ENCODE results near the gene CCR8. TPM values are rescaled to one million over a fixed set of nuclear protein-coding genes. Genes with fewer than 3 reads are reported as not detected.

The CCR8 gene
- total RNA-seq, 1 donor from 2014 or later = not detected

- no peaks in the 10 kb centered on the region for H3K27me3 ChIP-seq
- Mint-ChIP-seq H3K27me3 (ENCODE audit: insufficient read depth, low read depth) (no peaks in the 10 kb centered on the region), H3K36me3 (no peaks in the 10 kb centered on the region), H3K9me3 (no peaks in the 10 kb centered on the region), H3K4me1 (no peaks in the 10 kb centered on the region), H3K27ac (no peak overlapping the region), H3K4me3 (no peak overlapping the region)
- no peaks in the 10 kb centered on the region for H3F3A ChIP-seq (ENCODE audit: low read depth)
- no peak for TF ChIP-seq EZH2 (IDR thresholded peaks at IDR 0.05)
- TF ChIP-seq EZH2phosphoT487 (IDR thresholded peaks at IDR 0.05) = no peak
- TF ChIP-seq, protein P1, sequence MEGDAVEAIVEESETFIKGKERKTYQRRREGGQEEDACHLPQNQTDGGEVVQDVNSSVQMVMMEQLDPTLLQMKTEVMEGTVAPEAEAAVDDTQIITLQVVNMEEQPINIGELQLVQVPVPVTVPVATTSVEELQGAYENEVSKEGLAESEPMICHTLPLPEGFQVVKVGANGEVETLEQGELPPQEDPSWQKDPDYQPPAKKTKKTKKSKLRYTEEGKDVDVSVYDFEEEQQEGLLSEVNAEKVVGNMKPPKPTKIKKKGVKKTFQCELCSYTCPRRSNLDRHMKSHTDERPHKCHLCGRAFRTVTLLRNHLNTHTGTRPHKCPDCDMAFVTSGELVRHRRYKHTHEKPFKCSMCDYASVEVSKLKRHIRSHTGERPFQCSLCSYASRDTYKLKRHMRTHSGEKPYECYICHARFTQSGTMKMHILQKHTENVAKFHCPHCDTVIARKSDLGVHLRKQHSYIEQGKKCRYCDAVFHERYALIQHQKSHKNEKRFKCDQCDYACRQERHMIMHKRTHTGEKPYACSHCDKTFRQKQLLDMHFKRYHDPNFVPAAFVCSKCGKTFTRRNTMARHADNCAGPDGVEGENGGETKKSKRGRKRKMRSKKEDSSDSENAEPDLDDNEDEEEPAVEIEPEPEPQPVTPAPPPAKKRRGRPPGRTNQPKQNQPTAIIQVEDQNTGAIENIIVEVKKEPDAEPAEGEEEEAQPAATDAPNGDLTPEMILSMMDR (IDR thresholded peaks at IDR 0.05) = no peak
- no peaks in the 10 kb centered on the region for H4K20me1 ChIP-seq (ENCODE audit: low read depth)
- no peak overlapping the region for H2AFZ ChIP-seq (replicated peaks)
- no peaks in the 10 kb centered on the region for H3K36me3 ChIP-seq
- no peaks in the 10 kb centered on the region for H3K9me3 ChIP-seq (ENCODE audit: low read depth)
- no peak overlapping the region for H3K4me2 ChIP-seq
- no peak for DNase-seq (ENCODE audit: low spot score)
- H3K4me1 ChIP-seq = no peaks in the 10 kb centered on the region
- no peaks in the 10 kb centered on the region for H3K79me2 ChIP-seq (ENCODE audit: low read depth)
- no peak overlapping the region for H3K4me3 ChIP-seq
- no peak overlapping the region for H3K27ac ChIP-seq
- no peak overlapping the region for H3K9ac ChIP-seq
Observed at GRCh38 chr3:39338201-39338600, 8.7 kb downstream of the CCR8 start.

DNA sequence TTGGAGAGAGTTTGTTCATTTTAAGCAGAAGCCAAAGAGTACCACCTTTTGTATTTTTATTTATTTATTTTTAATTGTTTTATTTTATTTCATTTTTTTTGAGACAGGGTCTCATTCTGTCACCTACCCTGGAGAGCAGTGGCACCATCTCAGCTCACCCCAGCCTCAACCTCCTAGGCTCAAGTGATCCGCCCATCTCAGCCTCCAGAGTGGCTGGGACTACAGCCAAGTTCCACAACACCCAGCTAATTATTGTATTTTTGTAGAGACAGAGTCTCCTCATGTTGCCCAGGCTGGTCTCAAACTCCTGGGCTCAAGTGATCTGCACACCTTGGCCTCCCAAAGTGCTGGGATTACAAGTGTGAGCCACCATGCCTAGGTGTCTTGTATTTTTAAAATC is 9.6 kb downstream of the CCR8 start:
- Histone ChIP-seq H3K27ac (no peak overlapping the region), H2AFZ (replicated peaks) (no peak overlapping the region), H3K4me2 (no peak overlapping the region), H3K9me3 (ENCODE audit: low read depth) (no peaks in the 10 kb centered on the region), H3K79me2 (ENCODE audit: low read depth) (no peaks in the 10 kb centered on the region), H3K4me3 (no peak overlapping the region), H3K9ac (no peak overlapping the region), H3K27me3 (no peaks in the 10 kb centered on the region), H3F3A (ENCODE audit: low read depth) (no peaks in the 10 kb centered on the region), H3K4me1 (no peaks in the 10 kb centered on the region), H3K36me3 (no peaks in the 10 kb centered on the region), H4K20me1 (ENCODE audit: low read depth) (no peaks in the 10 kb centered on the region)
- Mint-ChIP-seq H3K36me3 (no peaks in the 10 kb centered on the region), H3K27me3 (ENCODE audit: insufficient read depth, low read depth) (no peaks in the 10 kb centered on the region), H3K9me3 (no peaks in the 10 kb centered on the region), H3K4me3 (no peak overlapping the region), H3K4me1 (no peaks in the 10 kb centered on the region), H3K27ac (no peak overlapping the region)
- no peak for DNase-seq (ENCODE audit: low spot score)
- TF ChIP-seq, protein P1 (IDR thresholded peaks at IDR 0.05) = no peak
- TF ChIP-seq EZH2 (IDR thresholded peaks at IDR 0.05) = no peak

DNA sequence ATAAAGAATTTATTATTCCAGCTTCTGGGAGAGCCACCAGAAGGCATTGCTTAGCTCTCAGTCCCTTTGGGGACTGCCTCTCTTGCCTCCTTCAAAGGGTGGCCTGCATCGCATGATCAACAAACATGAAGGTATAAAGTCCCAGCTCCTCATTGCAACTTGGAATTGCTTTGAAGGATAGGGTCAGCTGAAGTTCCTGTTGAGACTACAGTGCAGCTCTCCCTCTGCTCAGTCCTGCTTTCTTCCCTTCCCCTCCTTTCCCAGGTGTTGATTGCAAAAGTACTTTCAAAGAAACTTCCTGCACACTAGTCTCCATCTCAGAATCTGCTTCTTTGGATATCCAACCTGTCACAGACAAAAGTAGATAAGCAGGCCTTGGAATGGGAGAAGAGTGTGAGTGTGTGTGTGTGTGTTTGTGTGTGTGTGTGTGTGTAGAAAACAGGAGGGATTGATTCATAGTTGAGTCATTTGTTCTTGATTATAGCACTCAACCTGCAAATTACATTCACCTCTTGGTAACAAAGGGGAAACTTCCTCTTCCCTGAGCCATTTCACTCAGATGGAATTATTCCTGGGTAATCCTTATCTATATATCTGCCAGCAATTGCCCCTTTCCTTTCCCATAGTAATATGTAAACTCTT is 13.7 kb downstream of the CCR8 start:
- H3K9me3 Mint-ChIP-seq = no peaks in the 10 kb centered on the region
- peaks cover 4% of the 10 kb centered on the region for H3K27me3 Mint-ChIP-seq (ENCODE audit: insufficient read depth, low read depth)
- H3K4me1 ChIP-seq = no peaks in the 10 kb centered on the region
- TF ChIP-seq EZH2phosphoT487 (IDR thresholded peaks at IDR 0.05) = no peak
- TF ChIP-seq, protein P1 (IDR thresholded peaks at IDR 0.05) = no peak
- no peak for TF ChIP-seq EZH2 (IDR thresholded peaks at IDR 0.05)
- H3K9me3 ChIP-seq (ENCODE audit: low read depth) = no peaks in the 10 kb centered on the region
- H3K36me3 ChIP-seq = no peaks in the 10 kb centered on the region
- H3K4me3 ChIP-seq = no peak overlapping the region
- no peaks in the 10 kb centered on the region for H3K4me1 Mint-ChIP-seq
- H3K36me3 Mint-ChIP-seq = no peaks in the 10 kb centered on the region
- H2AFZ ChIP-seq (replicated peaks) = peak overlapping the region; percentile 19
- H3K4me3 Mint-ChIP-seq = no peak overlapping the region
- no peak overlapping the region for H3K27ac Mint-ChIP-seq
- no peaks in the 10 kb centered on the region for H3F3A ChIP-seq (ENCODE audit: low read depth)
- no peak overlapping the region for H3K4me2 ChIP-seq
- H4K20me1 ChIP-seq (ENCODE audit: low read depth) = no peaks in the 10 kb centered on the region
- H3K27ac ChIP-seq = no peak overlapping the region
- H3K9ac ChIP-seq = no peak overlapping the region
- H3K79me2 ChIP-seq (ENCODE audit: low read depth) = no peaks in the 10 kb centered on the region
- H3K27me3 ChIP-seq = no peaks in the 10 kb centered on the region
- DNase-seq (ENCODE audit: low spot score) = no peak
